WTC11 (cell line): Measurements from ENCODE around the gene TUBB2A. TPM values are rescaled to one million over a fixed set of nuclear protein-coding genes. Genes with fewer than 3 reads are reported as not detected.

Experiments
- AR ChIP-seq: fragments of 250-450 bp; sonication (Bioruptor Pico); IDR thresholded peaks from 2 replicates; pipeline ENCODE4 v1.9.0; 2021; ENCODE audit warnings: mild to moderate bottlenecking
- CBFB ChIP-seq: sonication (generic); formaldehyde crosslinking; IDR thresholded peaks from 2 replicates; pipeline ENCODE4 v1.8.1; 2022; ENCODE audit warnings: mild to moderate bottlenecking, low read depth, missing genetic modification reagents
- CTCF ChIP-seq: fragments of 200-600 bp; IDR thresholded peaks from 2 replicates; pipeline ENCODE4 v1.8.0; 2022; ENCODE audit warnings: antibody characterized with exemption
- E2F5 ChIP-seq: sonication (generic); formaldehyde crosslinking; IDR thresholded peaks from 2 replicates; pipeline ENCODE4 v1.8.1; 2022; ENCODE audit warnings: mild to moderate bottlenecking, moderate library complexity, missing genetic modification reagents
- EMX1 ChIP-seq: fragments of 250-450 bp; sonication (Bioruptor Pico); IDR thresholded peaks from 2 replicates; pipeline ENCODE4 v1.8.0; 2021; ENCODE audit warnings: mild to moderate bottlenecking
- FOXK1 ChIP-seq: sonication (generic); formaldehyde crosslinking; IDR thresholded peaks from 2 replicates; pipeline ENCODE4 v1.8.0; 2022; ENCODE audit warnings: mild to moderate bottlenecking, moderate library complexity, missing genetic modification reagents
- FOXP1 ChIP-seq: sonication (generic); formaldehyde crosslinking; IDR thresholded peaks from 2 replicates; pipeline ENCODE4 v1.8.0; 2022; ENCODE audit warnings: missing genetic modification reagents, mild to moderate bottlenecking, moderate library complexity, borderline replicate concordance
- FOXP4 ChIP-seq: sonication (generic); formaldehyde crosslinking; IDR thresholded peaks from 2 replicates; pipeline ENCODE4 v1.8.0; 2022; ENCODE audit warnings: mild to moderate bottlenecking, missing genetic modification reagents
- GTF2I ChIP-seq: fragments of 250-450 bp; sonication (Bioruptor Pico); conservative IDR thresholded peaks from 2 replicates; pipeline ENCODE4 v1.4.0; 2021; ENCODE audit warnings: mild to moderate bottlenecking
- IRF1 ChIP-seq: sonication (generic); formaldehyde crosslinking; IDR thresholded peaks from 2 replicates; pipeline ENCODE4 v1.8.0; 2023; ENCODE audit warnings: missing genetic modification reagents
- JAZF1 ChIP-seq: fragments of 250-450 bp; sonication (Bioruptor Pico); IDR thresholded peaks from 2 replicates; pipeline ENCODE4 v1.9.0; 2021; ENCODE audit warnings: moderate library complexity, mild to moderate bottlenecking, inconsistent platforms
- MAX ChIP-seq: sonication (generic); formaldehyde crosslinking; IDR thresholded peaks from 2 replicates; pipeline ENCODE4 v1.8.0; 2022; ENCODE audit warnings: mild to moderate bottlenecking, missing genetic modification reagents
- MYBL2 ChIP-seq: sonication (generic); formaldehyde crosslinking; IDR thresholded peaks from 2 replicates; pipeline ENCODE4 v1.8.1; 2023; ENCODE audit warnings: mild to moderate bottlenecking, moderate library complexity, missing genetic modification reagents
- NFE2L1 ChIP-seq: sonication (generic); formaldehyde crosslinking; IDR thresholded peaks from 2 replicates; pipeline ENCODE4 v1.8.1; 2023; ENCODE audit warnings: missing genetic modification reagents
- NFYB ChIP-seq: sonication (generic); formaldehyde crosslinking; conservative IDR thresholded peaks from 2 replicates; pipeline ENCODE4 v1.8.0; 2022; ENCODE audit warnings: low read depth, missing genetic modification reagents
- NR1H2 ChIP-seq: sonication (generic); formaldehyde crosslinking; IDR thresholded peaks from 2 replicates; pipeline ENCODE4 v1.9.0; 2021; ENCODE audit warnings: mild to moderate bottlenecking, moderate library complexity, missing genetic modification reagents
- NR2C2 ChIP-seq: sonication (generic); formaldehyde crosslinking; IDR thresholded peaks from 2 replicates; pipeline ENCODE4 v1.8.0; 2022; ENCODE audit warnings: mild to moderate bottlenecking, missing genetic modification reagents
- OVOL2 ChIP-seq: fragments of 250-450 bp; sonication (Bioruptor Pico); IDR thresholded peaks from 2 replicates; pipeline ENCODE4 v1.9.0; 2021; ENCODE audit warnings: mild to moderate bottlenecking, borderline replicate concordance
- PREB ChIP-seq: sonication (generic); formaldehyde crosslinking; IDR thresholded peaks from 2 replicates; pipeline ENCODE4 v1.8.1; 2022; ENCODE audit warnings: mild to moderate bottlenecking, missing genetic modification reagents, moderate library complexity, borderline replicate concordance
- PRRX2 ChIP-seq: fragments of 250-450 bp; sonication (Bioruptor Pico); IDR thresholded peaks from 2 replicates; pipeline ENCODE4 v1.8.0; 2021; ENCODE audit warnings: mild to moderate bottlenecking
- RELA ChIP-seq: sonication (generic); formaldehyde crosslinking; IDR thresholded peaks from 2 replicates; pipeline ENCODE4 v1.8.1; 2022; ENCODE audit warnings: missing genetic modification reagents, mild to moderate bottlenecking, borderline replicate concordance
- SMAD3 ChIP-seq: sonication (generic); formaldehyde crosslinking; IDR thresholded peaks from 2 replicates; pipeline ENCODE4 v1.8.0; 2022; ENCODE audit warnings: missing genetic modification reagents, mild to moderate bottlenecking, borderline replicate concordance
- ZBTB21 ChIP-seq: sonication (generic); formaldehyde crosslinking; IDR thresholded peaks from 2 replicates; pipeline ENCODE4 v1.8.1; 2023; ENCODE audit warnings: mild to moderate bottlenecking, missing genetic modification reagents, borderline replicate concordance
- ZMAT4 ChIP-seq: fragments of 250-450 bp; sonication (Bioruptor Pico); IDR thresholded peaks from 2 replicates; pipeline ENCODE4 v1.9.0; 2021; ENCODE audit warnings: mild to moderate bottlenecking
- ZNF232 ChIP-seq: sonication (generic); formaldehyde crosslinking; IDR thresholded peaks from 2 replicates; pipeline ENCODE4 v1.8.0; 2022; ENCODE audit warnings: mild to moderate bottlenecking, missing genetic modification reagents
- ZNF416 ChIP-seq: fragments of 250-450 bp; sonication (Bioruptor Pico); IDR thresholded peaks from 2 replicates; pipeline ENCODE4 v1.9.0; 2021; ENCODE audit warnings: mild to moderate bottlenecking, inconsistent platforms
- ZSCAN18 ChIP-seq: fragments of 250-450 bp; sonication (Bioruptor Pico); IDR thresholded peaks from 2 replicates; pipeline ENCODE4 v2.1.2; 2022; ENCODE audit warnings: mild to moderate bottlenecking, moderate library complexity
- total RNA-seq: library from RNA; stranded (reverse); gene quantifications from 3 replicates; pipeline ENCODE4 v1.2.3, GENCODE V29; 2021

The TUBB2A gene
- total RNA-seq, 1 experiment from 2014 or later, result 357 TPM

GRCh38 chr6:3157131-3157933 lies at the start of gene TUBB2A (continued):
- TF ChIP-seq ZNF232 (peak; percentile 83; the same call in 1 of the 2 replicates), MAX (CRISPR knock-in tag) (0 out of 2 replicates have a peak, but pooled peaks have one; percentile 54), RELA (CRISPR knock-in tag) (no peak), EMX1 (no peak), FOXP1 (peak; percentile 76; the same call in 1 of the 2 replicates), NFYB (CRISPR knock-in tag) (no peak), IRF1 (CRISPR knock-in tag) (peak; percentile 71; the same call in 1 of the 2 replicates), JAZF1 (CRISPR knock-in tag) (no peak), CBFB (CRISPR knock-in tag) (no peak), E2F5 (CRISPR knock-in tag) (peak; percentile 60; the same call in 1 of the 2 replicates), ZNF416 (CRISPR knock-in tag) (no peak), NR2C2 (no peak), OVOL2 (CRISPR knock-in tag) (no peak), ZMAT4 (CRISPR knock-in tag) (no peak), MYBL2 (no peak), PRRX2 (no peak), FOXK1 (CRISPR knock-in tag) (no peak), CTCF (no peak), ZSCAN18 (CRISPR knock-in tag) (no peak), ZBTB21 (no peak), PREB (CRISPR knock-in tag) (no peak), AR (CRISPR knock-in tag) (no peak), NFE2L1 (CRISPR knock-in tag) (no peak; the same call in 1 of the 2 replicates), NR1H2 (no peak), SMAD3 (CRISPR knock-in tag) (no peak), FOXP4 (CRISPR knock-in tag) (peak; percentile 80; the same call in 1 of the 2 replicates), GTF2I (no peak)
